NCI-H2196 treated with DMSO at 0.1 percent for 48 hours (cell line): Measurements from ENCODE around the gene POU4F2.
"Not testable (repeated sequence)": the region's sequence is repeated elsewhere in the genome, so short reads cannot be mapped to it uniquely, and the experiment has no call there.

Source experiments
- DNase-seq: peaks from one replicate; lab custom pipeline; 2025; ENCODE audit not compliant: unreplicated experiment; lab: John Stamatoyannopoulos, UW

POU4F2 gene

DNA sequence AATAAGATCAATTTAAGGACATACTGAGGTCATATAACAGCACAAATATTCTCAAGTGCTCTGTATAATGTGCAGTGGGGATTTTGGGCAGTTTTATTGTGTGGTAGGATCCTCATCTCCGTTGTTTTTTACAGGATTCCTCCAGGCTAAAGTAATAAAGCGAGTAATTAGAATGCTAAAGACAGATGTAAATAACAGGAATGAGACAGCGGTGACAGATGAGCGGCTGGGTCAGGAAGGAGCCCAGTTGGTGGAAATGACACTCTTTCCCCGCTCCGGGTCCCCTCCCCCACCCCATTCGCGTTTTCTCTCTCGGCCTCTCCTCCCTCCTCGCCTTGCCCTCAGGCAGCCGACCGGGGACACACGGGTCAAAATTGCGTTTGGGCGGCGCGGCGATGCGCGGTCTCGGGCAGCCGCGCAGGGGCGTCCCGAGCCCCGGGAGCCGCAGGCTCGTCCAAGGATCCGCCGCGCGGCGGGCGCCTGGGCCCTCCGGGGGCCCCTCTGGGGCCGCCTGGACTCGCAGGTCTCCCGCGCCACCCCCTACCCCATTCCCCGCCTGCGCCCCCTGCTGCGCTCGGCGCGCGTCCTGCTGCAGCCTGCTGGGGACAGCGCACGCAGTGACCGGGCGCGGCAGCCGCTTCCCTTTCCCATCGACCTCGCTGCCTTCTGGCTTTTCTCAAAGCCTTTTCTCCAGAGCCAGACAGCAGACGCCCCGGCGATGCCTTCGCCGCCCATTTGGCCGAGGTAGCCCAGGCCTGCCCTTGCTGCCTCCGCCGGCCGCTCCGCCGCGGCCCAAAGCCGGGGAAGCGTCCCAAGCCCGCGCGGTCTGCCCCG lies 16.2 kb downstream of the POU4F2 start:
- no peak for DNase-seq

DNA sequence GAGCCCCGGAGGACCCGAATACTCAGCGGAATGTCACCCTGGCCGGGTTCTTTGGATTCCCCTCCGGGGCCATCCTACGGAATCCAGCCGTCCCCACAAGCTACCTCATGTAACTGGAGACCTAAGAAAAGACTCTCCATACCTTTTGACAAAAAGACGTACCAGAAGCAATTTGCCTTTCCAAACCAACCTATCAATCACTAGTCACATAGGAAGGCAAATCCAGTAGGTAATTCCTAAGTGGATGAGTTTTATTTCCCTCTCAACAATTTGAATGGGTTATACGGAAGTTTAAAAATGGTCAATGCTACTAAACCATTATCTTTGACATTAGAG lies 16.8 kb downstream of the POU4F2 start:
- DNase-seq: no peak

DNA sequence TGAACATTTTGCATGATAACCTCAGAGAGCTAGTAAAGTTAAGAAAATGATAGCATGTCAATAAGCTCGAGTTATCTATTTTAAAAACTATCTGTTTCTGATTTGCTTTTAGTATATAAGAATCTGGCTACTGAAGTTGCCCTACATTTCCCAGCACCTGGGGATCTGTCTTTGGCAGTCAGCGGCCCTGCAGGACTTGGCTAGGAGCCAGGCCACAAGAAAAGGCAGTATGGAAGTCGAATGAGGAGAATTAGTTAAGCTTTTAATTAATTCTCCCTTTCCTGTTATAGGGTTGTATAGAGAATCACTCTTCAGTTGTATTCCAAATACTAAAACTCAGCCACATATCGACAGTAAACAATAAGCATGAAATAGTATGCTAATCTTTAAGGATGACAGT lies 22.7 kb downstream of the POU4F2 start:
- no peak for DNase-seq

DNA sequence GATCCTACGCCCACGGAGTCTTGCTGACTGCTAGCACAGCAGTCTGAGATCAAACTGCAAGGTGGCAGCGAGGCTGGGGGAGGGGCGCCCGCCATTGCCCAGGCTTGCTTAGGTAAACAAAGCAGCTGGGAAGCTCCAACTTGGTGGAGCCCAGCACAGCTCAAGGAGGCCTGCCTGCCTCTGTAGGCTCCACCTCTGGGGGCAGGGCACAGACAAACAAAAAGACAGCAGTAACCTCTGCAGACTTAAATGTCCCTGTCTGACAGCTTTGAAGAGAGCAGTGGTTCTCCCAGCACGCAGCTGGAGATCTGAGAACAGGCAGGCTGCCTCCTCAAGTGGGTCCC lies 25.2 kb downstream of the POU4F2 start:
- not testable (repeated sequence) for DNase-seq

DNA sequence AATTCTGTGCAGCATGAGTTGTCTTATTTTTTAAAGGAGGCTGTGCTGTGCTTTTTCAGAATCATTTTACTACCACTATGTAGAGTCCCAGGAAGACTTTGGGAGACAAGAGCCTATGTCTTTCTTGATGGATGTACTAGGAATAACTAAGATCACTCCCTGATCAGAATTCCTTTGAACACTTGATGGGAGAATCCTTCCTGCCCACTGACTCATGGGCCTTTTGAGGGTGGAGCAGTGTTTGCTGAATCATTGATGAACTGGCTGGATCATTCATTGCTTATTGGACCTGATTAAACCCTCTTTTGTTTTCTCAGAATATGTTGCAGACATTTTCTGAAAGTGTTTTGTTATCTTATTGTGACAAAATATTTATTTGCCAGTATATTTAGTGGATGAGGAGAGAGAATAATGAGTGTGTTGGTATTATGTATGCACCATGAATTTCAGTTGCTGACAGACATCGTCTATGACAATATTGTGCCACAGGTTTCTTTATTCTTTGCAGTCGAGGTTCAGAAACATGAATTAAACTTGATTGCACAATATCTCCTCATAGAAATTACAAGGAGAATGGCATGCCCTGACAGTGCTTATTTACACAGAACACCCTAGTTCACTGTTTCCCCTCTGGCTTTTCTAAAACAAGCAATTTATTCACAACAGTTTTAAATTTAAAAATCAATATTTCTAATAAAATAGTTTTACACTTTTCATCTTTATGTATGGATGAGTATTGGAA lies 36.3 kb downstream of the POU4F2 start:
- DNase-seq: no peak
